Keratinocyte (primary cell): ENCODE data around the gene SYNPO2L. TPM values are rescaled to one million over a fixed set of nuclear protein-coding genes. Genes with fewer than 3 reads are reported as not detected.

ENCODE experiments used
- DNase-seq: peaks from one replicate; pipeline ENCODE4 v3.0.0-alpha.2; 2011; ENCODE audit warnings: low read depth, missing footprints, low spot score
- FAIRE-seq: peaks from 2 replicates; lab custom pipeline; 2011; peaks lifted over from hg19 to GRCh38; lab: Jason Lieb, UNC
- H2AFZ ChIP-seq: 2 replicates; pipeline ENCODE4 v1.6.0; 2012; ENCODE audit warnings: low read length, control low read depth, inconsistent platforms; ENCODE audit not compliant: control insufficient read depth
- H3K27ac ChIP-seq: 2 replicates; pipeline ENCODE4 v1.5.1; 2011; ENCODE audit warnings: low read length; ENCODE audit not compliant: control insufficient read depth, insufficient read depth
- H3K27me3 ChIP-seq: 3 replicates; pipeline ENCODE4 v1.6.0; 2011; ENCODE audit warnings: low read length; ENCODE audit not compliant: control insufficient read depth, insufficient read depth; ENCODE audit errors: extremely low read depth
- H3K36me3 ChIP-seq, 2 experiments: 2 replicates in 1 of 2; 3 replicates in 1 of 2; pipeline ENCODE4 v1.5.1; 2011; ENCODE audit warnings: low read length in 2 of 2, mild to moderate bottlenecking in 1 of 2; ENCODE audit not compliant: control insufficient read depth in 2 of 2, insufficient read depth in 2 of 2; ENCODE audit errors: extremely low read depth in 1 of 2
- H3K4me1 ChIP-seq: 3 replicates; pipeline ENCODE4 v1.5.1; 2011; ENCODE audit warnings: low read length; ENCODE audit not compliant: control insufficient read depth, insufficient read depth; ENCODE audit errors: extremely low read depth
- H3K4me2 ChIP-seq: 3 replicates; pipeline ENCODE4 v1.6.0; 2011; ENCODE audit warnings: low read depth, low read length; ENCODE audit not compliant: control insufficient read depth, insufficient read depth; ENCODE audit errors: extremely low read depth
- H3K4me3 ChIP-seq, 3 experiments: fragments of 200-600 bp in 1 of 3; sonication (generic) in 1 of 3; 2 replicates in 2 of 3; 3 replicates in 1 of 3; pipeline ENCODE4 v1.5.1; 2011 to 2016; ENCODE audit warnings: low read length in 3 of 3, mild to moderate bottlenecking in 3 of 3, control low read depth in 2 of 3, inconsistent platforms in 1 of 3, low read depth in 1 of 3, mixed read lengths in 1 of 3, mixed run types in 1 of 3, moderate library complexity in 1 of 3; ENCODE audit not compliant: control insufficient read depth in 2 of 3, insufficient read depth in 2 of 3; ENCODE audit errors: extremely low read depth in 1 of 3
- H3K79me2 ChIP-seq: 2 replicates; pipeline ENCODE4 v1.6.0; 2012; ENCODE audit warnings: low read length; ENCODE audit not compliant: control insufficient read depth, insufficient read depth
- H3K9ac ChIP-seq: 3 replicates; pipeline ENCODE4 v1.6.0; 2011; ENCODE audit warnings: low read length; ENCODE audit not compliant: control insufficient read depth, insufficient read depth; ENCODE audit errors: extremely low read depth
- H3K9me1 ChIP-seq: 3 replicates; pipeline ENCODE4 v1.6.0; 2011; ENCODE audit warnings: low read length; ENCODE audit not compliant: control insufficient read depth, insufficient read depth; ENCODE audit errors: extremely low read depth
- H3K9me3 ChIP-seq: 2 replicates; pipeline ENCODE4 v1.5.1; 2012; ENCODE audit warnings: low read depth, low read length; ENCODE audit not compliant: control insufficient read depth
- H4K20me1 ChIP-seq: 3 replicates; pipeline ENCODE4 v1.6.0; 2011; ENCODE audit warnings: low read length; ENCODE audit not compliant: control insufficient read depth, insufficient read depth; ENCODE audit errors: extremely low read depth
- CTCF ChIP-seq, 3 experiments: IDR thresholded peaks in 1 of 3; conservative IDR thresholded peaks in 1 of 3; optimal IDR thresholded peaks in 1 of 3; 2 replicates in 2 of 3; 3 replicates in 1 of 3; pipeline versions ENCODE3 to v1.5.1; 2011; ENCODE audit warnings: low read length in 3 of 3, mild to moderate bottlenecking in 3 of 3, moderate library complexity in 2 of 3, control low read depth in 1 of 3, inconsistent platforms in 1 of 3; ENCODE audit not compliant: insufficient read depth in 2 of 3; ENCODE audit errors: extremely low read depth in 1 of 3
- EZH2 ChIP-seq: IDR thresholded peaks from one replicate; pipeline ENCODE4 v1.6.1; 2012; ENCODE audit warnings: inconsistent platforms, mild to moderate bottlenecking, low read length, moderate library complexity
- dilution Hi-C: fragments of 300-500 bp; cut with MboI; formaldehyde crosslinking; loops from one replicate; pipeline ENCODE4 v1.7.0; 2020; ENCODE audit warnings: low sequenced_read_pairs; ENCODE audit not compliant: extremely low pct_ligation_motif_present
- polyA plus RNA-seq, 5 experiments: library from polyadenylated mRNA; depleted of rRNA in 3 of 5; stranded (reverse) in 3 of 5; stranded (forward) in 1 of 5; unstranded in 1 of 5; fragments of >200 nt; gene quantifications; 1 replicate in 1 of 5; 2 replicates in 3 of 5; 3 replicates in 1 of 5; pipeline versions ENCODE4 v1.2.1 to v1.2.3, GENCODE V29; 2011 to 2012; ENCODE audit warnings: missing spikeins in 2 of 5, low read depth in 1 of 5, low replicate concordance in 1 of 5

Gene SYNPO2L
- polyA plus RNA-seq, 1 donor (not counting 4 experiments of a cell fraction or from before 2014, with no cell fraction given), result not detected

DNA sequence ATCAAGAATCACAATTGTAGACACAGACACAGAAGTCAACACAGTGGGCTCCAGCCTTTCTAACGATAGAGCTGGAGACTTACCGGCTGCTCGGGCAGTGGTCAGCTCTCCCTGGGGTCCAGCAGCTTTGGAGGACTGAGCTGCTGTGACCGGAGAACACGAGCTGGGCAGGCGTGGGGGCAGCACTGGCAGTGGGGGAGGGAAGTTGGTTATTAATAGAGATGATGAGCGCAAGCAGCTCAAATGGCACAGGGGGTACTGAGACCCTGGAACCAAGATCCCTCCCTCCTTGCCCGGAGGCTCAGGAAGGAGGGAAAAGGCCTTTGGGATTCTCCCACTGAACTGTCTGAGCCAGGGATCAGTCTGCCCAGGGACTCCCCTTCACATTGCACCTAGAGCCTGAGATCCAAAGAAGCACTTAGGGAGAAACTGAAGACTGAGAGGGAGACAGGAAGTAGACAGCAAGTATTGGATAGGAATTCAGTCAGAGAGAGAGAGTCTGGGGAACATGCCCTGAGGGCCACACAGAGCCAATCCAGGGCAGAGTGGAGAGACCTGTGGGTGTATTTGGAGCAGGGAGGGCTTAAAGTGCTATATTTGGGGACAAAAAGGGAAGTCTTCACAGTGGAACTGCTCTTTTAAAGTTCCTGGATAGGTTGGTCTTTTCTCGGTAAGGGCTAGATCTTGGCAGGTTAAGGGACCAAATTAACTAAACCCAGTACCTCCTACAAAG, 14.3 kb downstream of the SYNPO2L start, which contains the start of gene MYOZ1:
MYOZ1 (minus strand) TSS at position 147 of the 733 bp plus-strand sequence. CDS start 1,457 bp downstream, outside the sequence.
- dilution Hi-C loops, result no loop called here
- Histone ChIP-seq H3K4me2 (no peak within 1 kb of the TSS), H3K27ac (no peak within 1 kb of the TSS), H4K20me1 (no peaks in the 10 kb centered on the region), H2AFZ (peak within 1 kb of the TSS; percentile 37), H3K4me1 (no peaks in the 10 kb centered on the region), H3K79me2 (no peaks in the 10 kb centered on the region), H3K4me3 (no peak within 1 kb of the TSS), H3K9me3 (no peaks in the 10 kb centered on the region), H3K27me3 (no peaks in the 10 kb centered on the region), H3K9ac (no peak within 1 kb of the TSS), H3K36me3 (no peaks in the 10 kb centered on the region), H3K9me1 (no peaks in the 10 kb centered on the region)
- TF ChIP-seq EZH2 (no peak), CTCF (optimal IDR thresholded peaks at IDR 0.05 in 1 of 3, IDR thresholded peaks at IDR 0.05 in 1 of 3, conservative IDR thresholded peaks at IDR 0.05 in 1 of 3; ENCODE audit: extremely low read depth in 1 of 3, insufficient read depth in 2 of 3, low read length in 3 of 3) (no peak)
- FAIRE-seq (no peak), DNase-seq (no peak)

DNA sequence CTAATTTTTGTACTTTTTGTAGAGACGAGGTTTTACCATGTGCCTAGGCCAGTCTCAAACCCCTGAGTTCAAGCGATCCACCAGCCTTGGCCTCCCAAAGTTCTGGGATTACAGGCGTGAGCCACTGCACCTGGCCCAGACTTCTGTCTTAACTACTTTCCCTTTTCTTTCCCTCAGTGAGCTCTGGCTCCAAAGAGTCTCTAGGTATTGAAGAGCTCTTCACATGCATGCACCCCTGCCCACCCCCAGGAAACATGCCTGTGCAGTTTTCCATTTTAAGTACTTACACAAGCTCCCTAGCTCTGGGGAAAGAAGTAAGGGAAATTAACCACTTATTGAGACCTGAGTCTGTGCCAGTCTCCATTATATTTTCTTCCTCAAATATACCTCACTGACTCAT, 16.5 kb downstream of the SYNPO2L start:
- dilution Hi-C loops, result no loop called here
- no peak for FAIRE-seq
- H3K4me1 ChIP-seq, result no peaks in the 10 kb centered on the region

More for the DNA sequence above, 16.5 kb downstream of the SYNPO2L start:
- no peak overlapping the region for H3K27ac ChIP-seq
- no peaks in the 10 kb centered on the region for H3K79me2 ChIP-seq
- DNase-seq, result no peak
- H3K9me3 ChIP-seq, result no peaks in the 10 kb centered on the region
- no peak overlapping the region for H3K4me3 ChIP-seq
- H3K4me2 ChIP-seq, result no peak overlapping the region
- H3K27me3 ChIP-seq, result no peaks in the 10 kb centered on the region
- no peak overlapping the region for H3K9ac ChIP-seq
- no peaks in the 10 kb centered on the region for H3K36me3 ChIP-seq
- no peaks in the 10 kb centered on the region for H3K9me1 ChIP-seq
- no peaks in the 10 kb centered on the region for H4K20me1 ChIP-seq
- no peak for TF ChIP-seq CTCF (optimal IDR thresholded peaks at IDR 0.05 in 1 of 3, IDR thresholded peaks at IDR 0.05 in 1 of 3, conservative IDR thresholded peaks at IDR 0.05 in 1 of 3; ENCODE audit: extremely low read depth in 1 of 3, insufficient read depth in 2 of 3, low read length in 3 of 3)
- TF ChIP-seq EZH2, result no peak
- H2AFZ ChIP-seq, result no peak overlapping the region
